GM04504 (cell line): Measurements from ENCODE around the gene COQ9.
"Not testable (repeated sequence)": the region's sequence is repeated elsewhere in the genome, so short reads cannot be mapped to it uniquely, and the experiment has no call there.

Experiments
- DNase-seq: peaks from one replicate; pipeline ENCODE4 v3.0.0-alpha.2; 2012; ENCODE audit warnings: low read depth

COQ9 gene

DNA sequence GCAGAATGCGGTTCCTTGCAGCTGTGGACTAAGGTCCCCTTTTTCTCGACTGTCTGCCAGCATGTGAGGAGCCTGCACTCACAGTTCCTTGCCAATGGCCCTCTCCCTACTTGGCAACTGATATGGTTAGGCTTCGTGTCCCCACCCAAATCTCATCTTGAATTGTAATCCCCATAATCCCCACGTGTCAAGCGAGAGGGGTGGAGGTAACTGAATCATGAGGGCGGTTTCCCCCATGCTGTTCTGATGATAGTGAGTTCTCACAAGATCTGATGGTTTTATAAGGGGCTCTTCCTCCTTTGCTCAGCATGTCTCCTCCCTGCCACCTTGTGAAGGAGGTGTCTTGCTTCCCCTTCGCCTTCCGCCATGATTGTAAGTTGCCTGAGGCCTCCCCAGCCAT lies 20.0 kb upstream of the COQ9 start:
- DNase-seq, result no peak

DNA sequence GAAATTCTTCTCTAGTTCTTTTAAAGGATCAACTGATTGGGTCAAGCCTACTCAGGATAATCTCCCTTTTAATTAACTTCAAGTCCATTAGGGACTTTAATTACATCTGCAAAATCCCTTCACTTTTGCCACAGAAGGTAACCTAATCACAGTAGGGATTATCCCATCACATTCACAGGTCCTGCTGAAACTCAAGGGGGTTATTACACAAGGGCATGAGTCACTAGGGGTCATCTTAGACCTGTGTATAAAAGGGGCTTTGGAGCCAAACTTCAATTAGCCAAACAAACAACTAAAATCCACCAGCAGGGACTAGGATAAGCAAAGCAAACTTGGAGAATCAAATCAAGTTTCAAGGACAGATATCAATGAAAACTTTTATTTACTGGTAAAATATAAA lies 19.5 kb upstream of the COQ9 start:
- no peak for DNase-seq

DNA sequence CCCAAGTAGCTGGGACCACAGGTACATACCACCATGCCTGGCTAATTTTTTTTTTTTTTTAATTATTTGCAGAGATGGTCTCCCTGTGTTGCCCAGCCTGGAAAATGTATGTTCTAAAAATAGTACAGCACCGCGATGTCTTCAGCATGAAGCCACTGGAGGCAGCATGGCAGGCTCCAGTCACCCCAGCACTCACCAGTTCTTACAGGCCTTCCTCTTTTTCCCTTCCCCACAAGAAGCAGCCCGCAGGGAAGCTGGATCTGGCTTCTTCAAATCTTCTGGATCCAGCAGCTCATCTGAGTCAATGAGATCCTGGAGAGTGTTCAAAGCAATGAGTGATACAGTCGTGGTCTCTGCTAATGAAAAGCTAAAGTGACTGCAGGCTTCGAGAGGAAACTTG lies 16.3 kb upstream of the COQ9 start:
- DNase-seq, result no peak

DNA sequence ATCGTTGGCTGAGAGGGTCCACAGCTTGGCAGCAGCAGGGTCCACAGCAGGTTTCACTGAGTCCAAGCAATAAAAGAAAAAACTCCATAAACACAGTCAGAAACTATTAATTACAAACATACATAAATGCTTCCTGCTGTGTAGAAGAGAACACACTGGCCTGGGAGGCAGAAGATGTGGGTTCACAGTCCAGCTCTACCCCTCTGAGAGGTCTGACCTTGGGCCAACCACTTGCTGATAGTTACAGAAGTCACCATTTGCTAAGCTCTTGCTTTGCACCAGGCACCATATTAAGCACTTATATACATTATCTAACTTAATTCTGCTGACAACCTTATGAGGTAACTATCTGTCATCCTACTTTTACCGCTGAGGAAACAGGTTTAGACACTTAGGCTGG lies 14.8 kb upstream of the COQ9 start:
- no peak for DNase-seq

DNA sequence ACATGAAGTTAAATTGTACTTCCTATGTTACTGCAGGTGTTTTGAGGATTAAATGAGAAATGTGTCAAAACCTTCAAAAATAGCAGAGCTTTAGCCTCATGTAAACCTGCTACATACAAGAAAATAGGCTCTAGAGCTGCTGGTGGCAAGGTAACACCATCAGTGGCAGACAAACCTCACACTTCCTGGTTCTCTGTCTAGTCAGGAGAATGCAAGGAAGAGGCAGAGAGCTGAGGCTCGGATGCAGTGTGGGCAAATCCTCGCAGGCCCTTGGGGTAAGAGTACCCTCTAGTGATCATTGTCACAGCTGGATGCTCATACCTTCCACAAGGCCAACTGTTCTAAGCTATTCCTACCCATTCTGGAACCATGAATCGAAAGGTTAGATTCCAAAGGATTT lies 14.3 kb upstream of the COQ9 start:
- DNase-seq, result no peak

DNA sequence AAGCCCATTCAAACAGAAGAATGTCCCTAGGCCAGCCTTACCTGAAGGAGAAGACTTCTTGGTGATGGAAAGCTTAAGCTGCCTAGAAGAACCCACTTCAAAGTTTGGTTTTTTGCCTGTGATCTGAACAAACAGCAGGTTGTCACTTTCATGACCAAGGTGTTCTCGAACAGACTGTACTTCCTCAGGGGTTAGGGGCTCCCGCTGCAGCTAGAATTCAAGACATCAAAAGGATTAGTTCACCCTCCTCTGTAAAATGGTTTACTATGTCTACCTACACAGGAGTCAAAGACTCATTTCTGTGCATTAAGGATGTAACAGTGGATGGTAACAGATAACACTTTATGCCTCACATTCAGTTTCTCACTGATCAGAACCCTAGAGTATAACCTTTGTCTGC lies 13.3 kb upstream of the COQ9 start:
- DNase-seq, result no peak

DNA sequence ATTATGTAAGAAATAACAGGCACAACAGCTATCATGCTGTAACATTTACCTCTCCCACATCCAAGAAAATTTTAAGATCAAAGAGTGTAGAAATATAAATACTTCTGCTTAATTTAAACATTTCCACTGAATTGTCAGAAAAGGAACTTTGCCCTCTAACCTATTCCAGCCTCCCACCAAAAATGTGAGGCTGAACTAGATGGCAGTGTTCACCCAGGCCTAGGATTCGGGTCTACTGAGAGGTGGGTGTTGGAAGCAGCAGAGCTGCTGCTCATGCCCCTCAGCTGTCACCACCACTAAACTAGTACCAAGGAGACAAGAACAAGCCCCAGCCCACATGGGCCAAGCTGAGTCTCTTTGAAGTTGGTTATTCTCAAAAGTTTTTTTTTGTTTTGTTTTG lies 11.4 kb upstream of the COQ9 start:
- no peak for DNase-seq

DNA sequence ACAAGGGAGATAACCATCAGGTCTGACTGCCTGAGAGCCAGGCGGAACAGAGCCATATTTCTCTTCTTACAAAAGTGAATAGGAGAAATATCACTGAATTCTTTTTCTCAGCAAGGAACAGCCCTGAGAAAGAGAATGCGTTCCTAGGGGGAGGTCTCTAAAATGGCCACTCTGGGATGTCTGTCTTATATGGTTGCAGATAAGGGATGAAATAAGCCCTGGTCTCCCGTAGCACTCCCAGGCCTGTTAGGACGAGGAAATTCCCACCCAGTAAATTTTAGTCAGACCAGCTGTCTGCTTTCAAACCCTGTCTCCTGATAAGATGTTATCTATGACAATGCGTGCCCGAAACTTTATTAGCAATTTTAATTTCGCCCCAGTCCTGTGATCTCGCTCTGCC lies 7.3 kb upstream of the COQ9 start:
- not testable (repeated sequence) for DNase-seq

DNA sequence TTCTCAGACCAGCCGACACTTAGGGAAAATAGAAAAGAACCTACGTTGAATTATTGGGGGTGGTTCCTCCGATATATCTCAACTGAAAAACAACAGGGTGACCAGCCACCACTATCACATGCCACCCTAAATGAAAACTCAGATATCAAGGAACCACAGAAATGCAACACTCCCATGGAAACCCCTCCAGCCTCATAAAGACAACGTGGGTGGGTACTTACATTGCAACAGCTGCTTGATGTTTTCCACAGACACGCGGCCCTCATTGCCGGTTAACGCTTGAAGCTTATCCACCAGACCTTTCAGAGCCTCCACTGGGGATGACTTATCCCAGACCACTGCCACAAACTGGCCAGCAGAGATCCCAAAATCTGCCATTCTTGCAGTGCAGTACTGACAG lies 6.7 kb upstream of the COQ9 start:
- not testable (repeated sequence) for DNase-seq

DNA sequence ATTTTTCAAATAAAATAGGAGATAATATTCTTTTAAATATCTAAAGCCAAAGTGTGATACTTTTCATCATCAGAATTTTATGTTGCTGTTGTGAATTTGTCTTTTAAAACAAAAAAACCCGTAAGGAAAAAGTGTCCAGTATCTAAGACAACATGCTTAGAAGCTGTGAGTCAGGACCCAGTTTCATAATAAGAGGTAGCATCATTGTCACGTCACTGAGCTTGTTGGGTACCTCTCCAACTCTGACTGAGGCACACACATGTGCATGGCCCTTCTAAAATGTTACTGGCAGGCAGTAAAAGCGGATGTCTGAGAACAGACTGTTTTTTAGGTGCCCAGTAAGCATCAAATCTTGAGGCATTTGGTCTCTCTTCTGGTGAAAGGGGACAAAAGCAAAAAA lies 2.6 kb upstream of the COQ9 start:
- no peak for DNase-seq

DNA sequence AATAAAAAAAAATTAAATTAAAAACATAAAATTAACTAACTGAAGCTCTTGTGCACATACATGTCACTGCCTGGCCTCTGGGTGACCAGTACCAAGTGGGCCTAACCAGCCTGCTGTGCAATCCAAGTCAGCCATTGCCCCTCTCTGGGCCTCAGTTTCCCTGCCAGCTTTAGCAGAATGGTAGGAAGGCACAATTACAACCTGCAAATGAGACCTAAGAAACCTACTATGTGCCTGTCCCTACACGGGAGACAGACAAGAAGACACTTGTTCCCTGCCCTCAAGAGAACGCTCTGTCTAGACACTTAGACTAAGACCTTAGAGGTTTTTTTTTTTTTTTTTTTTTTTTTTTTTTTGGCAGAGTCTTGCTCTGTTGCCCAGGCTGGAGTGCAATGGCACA lies 1.8 kb upstream of the COQ9 start:
- no peak for DNase-seq

DNA sequence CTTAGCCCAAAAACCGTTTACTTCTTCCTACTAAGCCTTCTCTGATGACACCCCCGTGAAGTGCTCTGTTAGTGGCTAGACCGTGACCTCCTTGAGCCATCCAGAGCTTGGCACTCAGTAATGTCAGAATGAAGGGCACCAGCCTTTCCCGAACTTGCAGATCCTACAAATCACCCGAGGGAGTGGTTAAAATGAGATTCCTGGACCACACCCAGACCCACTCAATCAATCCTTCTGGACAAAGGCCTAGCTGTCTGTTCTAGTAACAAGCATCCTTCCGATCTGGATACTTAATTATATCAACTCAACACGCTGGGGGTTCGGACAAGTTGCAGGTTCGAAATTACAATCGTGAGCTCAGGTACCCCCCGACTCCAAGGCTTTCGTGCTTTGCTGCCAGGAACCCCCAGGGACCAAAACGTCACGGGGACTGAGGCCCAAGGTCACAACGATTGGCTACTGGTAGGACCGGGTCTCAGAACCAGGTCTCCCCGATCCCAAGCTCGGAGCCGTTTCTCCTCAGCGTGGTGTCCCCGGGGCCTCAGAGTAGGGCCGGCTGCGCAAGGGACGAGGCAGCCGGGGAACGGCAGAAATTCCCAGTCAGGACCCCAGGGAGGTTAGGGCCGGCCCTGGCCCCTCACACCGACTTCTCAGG lies 621 bp upstream of the COQ9 start:
- no peak for DNase-seq

DNA sequence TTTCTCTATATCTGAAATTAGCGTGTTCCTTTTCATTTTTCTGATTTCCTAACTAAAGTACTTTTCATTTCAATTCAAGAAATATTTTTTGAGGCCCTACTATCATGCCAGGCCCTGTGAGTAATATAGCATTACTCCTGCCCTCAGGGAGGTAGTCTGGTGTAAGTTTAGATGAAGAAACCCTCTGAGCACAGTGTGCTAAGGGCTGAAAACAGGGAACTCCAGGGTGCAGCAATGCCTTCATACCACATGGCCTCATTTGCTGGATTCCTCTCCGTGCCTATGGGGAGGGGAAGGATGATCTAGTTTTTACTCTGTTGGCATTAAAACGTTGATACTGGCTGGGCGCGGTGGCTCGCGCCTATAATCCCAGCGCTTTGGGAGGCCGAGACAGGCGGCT lies 4.7 kb downstream of the COQ9 start:
- no peak for DNase-seq

DNA sequence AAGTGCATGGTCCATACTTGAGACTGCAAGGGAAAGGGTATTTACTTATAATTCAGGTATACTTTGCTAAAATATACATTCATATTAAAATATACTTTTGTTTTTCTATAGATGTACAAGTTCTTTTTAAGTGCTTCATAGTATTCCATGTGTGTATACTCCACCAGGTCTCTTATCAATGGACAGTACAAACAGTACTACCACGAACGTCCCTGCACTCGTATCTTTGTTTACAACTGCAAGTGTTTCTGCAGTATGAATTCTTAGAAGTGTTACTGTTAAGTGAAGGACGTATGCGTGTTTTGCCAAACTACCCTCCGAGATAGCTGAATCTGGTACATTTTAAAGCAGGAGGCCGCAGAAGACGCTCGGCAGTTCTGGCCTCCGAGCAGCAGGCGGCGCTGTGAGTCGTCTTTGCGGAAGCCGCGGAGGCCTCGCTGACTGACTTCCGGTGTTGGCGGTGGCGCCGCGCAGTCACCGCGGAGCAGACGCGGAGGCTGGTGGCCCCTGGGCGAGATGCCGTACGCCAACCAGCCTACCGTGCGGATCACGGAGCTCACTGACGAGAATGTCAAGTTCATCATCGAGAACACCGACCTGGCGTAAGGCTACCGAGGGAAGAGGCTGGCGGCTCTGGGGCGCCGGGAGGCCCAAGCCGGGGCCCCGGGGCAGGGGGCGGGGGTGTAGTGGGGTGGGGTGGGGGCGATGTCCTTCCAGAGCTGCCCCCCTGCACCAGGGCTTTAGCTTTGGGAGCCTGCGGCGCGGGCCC lies 15.1 kb downstream of the COQ9 start, which contains the start of gene POLR2C:
Gene POLR2C (plus strand): TSS at position 471 of the 769 bp plus-strand sequence. CDS start 46 bp downstream, at position 517.
- DNase-seq, result peak; percentile 57

DNA sequence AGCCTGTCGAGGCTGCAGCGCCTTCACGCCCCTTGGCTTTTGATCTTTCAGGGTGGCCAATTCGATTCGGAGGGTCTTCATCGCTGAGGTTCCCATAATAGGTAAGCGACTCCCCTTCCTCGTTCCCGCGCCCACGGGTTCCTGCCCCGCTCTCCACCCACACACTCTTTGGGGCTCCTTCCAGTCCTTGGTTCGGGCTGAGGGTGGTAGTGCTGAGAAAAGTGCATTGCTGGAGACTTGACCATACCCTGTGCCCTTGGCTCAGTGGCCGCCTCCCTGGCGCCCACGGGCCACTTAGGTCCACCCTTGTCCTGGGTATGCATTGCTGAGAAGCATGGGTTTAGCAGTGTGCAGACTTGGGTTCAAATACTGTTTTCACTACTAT lies 15.7 kb downstream of the COQ9 start:
- no peak for DNase-seq

DNA sequence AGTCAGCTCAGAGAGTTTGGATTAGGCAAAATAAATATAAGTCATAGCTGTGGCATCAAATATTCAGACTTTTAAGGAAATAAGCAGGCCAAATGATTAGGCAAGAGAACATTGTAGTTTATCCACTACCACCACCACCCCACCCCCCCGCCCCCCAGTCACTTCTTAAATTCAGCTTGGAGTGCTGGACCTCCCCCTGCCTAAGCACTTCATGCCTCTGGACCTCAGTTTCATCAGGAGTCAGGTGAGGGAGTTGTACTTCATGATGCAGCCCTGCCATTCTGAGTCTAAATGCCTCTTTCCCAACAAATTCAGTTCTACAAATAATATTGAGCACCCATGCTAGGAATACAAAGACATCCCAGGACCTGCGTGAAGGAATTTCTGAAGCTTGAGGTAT lies 17.2 kb downstream of the COQ9 start:
- no peak for DNase-seq

DNA sequence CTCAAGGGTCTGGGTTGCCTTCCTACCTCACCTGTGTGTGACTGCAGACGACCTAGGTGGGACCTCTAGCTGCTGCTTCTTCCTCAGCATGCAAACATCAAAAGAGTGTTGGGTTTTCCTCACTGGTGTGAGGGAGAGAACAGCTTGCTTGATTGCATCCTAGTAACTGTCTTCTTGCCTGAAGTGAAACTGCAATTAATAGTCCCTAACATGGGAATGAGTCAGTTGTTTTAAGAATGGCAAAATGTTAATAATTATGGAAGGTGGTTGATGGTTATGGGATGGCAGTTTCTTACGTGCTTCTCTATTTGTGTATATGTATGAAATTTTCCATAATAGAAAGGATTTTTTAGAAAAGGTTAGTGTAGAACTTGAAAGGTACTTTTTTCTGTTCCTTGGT lies 21.1 kb downstream of the COQ9 start:
- no peak for DNase-seq

DNA sequence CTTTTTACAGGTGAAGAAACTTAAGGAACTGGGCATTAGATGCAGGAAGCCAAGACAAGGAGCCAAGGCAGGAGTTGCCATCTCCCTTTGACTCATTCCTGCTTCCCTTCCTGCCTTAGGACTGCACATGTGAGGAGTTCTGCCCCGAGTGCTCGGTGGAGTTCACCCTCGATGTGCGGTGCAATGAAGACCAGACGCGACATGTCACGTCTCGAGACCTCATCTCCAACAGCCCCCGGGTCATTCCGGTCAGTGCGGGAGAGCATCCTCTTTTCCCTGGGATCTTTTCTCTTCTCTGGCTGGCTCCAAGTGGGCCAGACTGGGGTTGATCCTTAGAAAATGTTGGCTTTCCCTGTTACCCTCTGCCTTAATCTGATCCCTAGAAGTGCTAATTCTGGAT lies 21.8 kb downstream of the COQ9 start:
- no peak for DNase-seq

DNA sequence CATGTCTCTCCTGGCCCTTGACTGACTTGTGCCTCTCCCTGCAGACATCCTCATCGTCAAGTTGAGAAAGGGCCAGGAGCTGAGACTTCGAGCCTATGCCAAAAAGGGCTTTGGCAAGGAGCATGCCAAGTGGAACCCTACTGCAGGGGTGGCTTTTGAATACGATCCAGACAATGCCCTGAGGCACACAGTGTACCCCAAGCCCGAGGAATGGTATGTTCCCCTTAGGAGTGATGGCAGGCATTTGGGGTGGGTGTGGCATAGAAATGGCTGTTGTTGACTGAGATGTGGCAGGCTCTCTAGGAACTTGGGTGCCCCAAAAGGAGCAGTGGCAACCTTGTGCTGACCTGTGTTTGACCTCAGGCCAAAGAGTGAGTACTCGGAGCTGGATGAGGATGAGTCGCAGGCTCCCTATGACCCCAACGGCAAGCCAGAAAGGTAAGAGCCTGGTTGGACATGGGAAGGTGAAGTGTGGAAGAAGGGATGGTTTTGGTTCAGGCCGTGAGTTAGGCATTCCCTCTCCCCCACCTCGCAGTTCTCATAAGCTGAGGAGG lies 22.7 kb downstream of the COQ9 start:
- no peak for DNase-seq

DNA sequence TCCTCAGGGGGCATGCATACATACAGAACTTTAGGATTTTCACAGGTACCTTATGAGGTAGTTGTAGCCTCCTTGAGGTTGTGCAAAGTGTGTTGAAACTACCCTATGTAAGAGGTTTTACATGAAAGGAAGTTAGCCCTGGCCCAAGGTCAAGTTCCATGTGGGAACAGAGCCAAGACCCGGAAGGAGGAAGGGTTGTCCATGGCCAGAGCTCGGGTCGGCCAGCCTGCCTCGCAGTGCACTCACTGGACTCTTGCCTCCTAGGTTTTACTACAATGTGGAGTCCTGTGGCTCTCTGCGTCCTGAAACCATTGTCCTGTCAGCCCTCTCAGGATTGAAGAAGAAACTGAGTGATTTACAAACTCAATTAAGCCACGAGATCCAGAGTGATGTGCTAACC lies 23.4 kb downstream of the COQ9 start:
- DNase-seq, result no peak

DNA sequence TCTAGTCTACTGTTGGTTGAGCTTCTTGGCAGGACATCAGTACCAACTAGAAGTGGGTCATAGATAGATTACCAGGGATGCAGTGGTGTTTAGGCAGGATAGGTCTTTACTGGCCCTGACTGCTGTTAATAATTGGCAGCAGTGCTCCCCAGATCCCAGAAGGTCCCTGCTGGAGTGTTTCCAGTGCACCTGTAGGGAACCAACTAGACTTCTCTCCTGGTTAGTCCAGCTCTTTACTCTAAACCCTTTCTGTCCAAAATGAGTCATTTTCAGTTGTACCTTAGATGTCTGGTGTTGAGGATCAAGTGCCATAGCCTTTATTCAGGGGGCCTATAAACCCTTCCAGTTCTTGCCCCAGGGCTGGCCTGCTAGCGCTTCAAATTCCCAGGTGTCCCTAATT lies 23.9 kb downstream of the COQ9 start:
- no peak for DNase-seq

DNA sequence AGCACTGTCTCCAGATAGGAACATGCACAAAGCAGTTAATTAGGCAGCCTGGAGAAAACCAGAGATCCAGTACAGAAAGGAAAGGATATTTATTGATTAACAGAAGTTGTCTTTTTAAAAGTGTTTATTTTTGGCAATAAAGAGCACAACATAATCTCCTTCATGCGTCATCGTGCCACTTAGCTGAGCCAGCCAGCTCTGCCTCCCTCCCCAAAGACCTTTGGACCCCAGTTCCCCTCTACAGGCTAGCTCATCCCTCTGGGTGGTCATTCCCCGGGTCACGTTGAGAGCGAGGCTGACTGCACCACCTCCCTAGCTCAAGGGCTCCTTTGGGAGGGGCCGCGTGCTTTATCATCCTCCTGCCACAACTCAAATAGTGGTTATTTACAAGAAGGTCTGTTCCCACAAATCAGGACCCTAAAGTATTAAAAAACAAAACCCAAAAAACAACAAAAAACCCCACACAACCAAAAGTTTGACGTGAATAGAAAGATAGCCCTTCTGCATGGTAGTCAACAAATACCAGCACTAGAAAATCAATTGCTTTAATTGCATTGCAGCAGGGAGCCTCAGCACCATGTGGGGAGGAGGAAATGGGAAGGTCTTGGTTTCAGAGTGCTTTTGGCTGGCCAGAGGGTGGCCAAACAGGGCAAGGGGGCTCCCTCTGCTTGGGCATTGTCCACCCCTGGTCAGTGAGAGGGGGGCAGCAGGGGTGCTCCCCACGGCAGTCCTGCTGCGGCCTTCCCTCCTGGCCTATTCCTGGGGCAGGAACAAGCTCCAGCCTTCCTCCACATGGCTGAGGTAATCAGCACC lies 24.8 kb downstream of the COQ9 start:
- DNase-seq, result no peak

DNA sequence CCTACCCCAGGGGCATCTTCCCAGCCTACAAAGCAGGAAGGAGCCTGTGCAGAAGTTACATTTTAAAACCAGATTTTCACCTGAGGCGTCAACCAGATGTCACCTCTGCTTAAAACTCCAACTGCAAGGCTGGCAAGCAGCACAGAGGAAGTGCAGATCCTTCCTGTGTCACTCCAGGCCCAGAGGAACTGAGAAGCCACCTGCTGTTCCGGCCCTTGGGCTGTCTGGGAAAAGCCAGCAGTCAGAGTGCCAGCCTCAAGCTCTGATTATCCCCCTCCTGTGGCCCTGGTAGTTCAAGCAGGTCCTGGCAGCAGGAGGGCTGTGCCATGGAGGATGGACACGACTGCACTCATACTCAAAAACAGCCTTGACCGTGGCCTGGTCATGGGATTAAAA lies 25.4 kb downstream of the COQ9 start:
- no peak for DNase-seq
